Stimulated activated CD4-positive, alpha-beta T cell treated with anti-CD3 and anti-CD28 coated beads, Interleukin-12 subunit alpha, Interleukin-12 subunit beta, amount 100 ng/mL, for 24 hours (primary cell): Measurements from ENCODE around the gene SNX10.

ENCODE experiments used
- DNase-seq, 2 experiments: peaks; one replicate each; pipeline ENCODE4 v3.0.0-alpha.2; 2020; ENCODE audit warnings: low read depth in 2 of 2

The SNX10 gene

DNA sequence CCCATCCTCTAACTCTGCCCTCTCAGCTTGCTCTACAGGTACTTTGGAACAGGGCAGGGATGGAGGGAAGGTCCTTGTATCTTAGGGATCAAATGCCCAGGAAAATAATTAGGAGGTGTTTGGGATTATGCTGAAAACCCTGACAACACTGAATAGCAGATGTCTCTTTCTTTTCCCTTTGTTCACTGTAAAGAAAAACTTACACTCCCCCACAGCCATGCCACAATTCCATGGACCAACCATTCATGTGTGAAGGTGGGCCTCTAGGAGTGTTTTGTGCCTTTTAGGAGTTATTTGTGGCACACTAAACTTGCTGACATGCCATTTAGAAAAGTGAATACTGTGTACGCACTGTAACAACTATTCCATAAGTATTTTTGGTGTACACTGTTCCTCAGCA lies 108.1 kb downstream of the SNX10 start:
- DNase-seq = no peak

DNA sequence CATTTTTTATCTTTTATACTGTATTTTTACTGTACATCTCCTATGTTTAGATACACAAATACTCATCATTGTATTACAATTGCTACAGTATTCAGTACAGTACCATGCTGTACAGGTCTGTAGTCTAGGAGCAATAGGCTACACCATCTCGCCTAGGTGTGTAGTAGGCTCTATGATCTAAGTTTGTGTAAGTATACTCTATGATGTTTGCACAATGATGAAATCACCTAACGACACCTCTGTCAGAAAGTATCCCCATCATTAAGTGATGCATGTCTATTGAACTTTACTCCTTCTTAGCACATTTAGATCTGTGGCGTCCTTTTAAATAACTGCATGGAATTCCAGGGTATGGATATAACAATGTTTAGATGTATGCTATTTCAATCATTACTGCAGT lies 112.0 kb downstream of the SNX10 start:
- DNase-seq = no peak

DNA sequence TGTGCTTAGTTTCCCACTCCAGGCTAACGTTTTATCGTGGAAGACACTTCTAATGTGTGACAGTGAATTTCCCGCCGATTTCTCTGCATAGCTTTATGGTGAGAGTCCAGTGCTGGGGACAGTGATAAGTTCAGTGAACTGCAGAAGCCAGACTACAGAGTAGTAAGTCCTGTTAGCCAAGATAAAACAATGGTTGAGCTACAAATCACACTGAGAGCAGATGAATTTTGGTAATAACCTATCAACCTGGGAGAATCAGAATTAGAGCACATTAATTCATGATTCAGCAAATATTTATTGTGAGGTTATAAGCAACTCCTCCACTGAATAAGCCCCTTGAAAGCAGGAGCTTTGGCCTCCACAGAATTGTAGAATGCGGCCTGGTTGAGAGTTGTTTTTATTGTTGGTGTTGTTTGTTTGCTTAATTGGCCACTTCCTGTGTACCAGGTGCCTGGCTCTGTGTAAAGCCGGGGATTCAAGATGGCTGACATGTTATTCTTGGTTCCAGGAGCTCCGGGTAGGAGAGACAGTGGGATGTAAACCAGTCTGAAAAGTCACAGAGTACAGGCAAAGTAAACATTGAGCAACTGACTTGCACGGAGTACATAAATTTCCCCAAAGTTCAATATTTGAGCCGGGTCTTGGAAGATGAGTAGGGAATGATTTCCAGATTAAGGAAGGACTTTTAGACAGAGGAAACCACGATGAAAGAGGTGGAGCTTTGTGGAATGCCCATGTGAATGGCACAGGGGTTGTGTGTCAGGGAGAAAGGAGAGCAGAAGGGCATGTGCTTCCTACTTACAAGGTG lies 112.7 kb downstream of the SNX10 start:
- DNase-seq = no peak

DNA sequence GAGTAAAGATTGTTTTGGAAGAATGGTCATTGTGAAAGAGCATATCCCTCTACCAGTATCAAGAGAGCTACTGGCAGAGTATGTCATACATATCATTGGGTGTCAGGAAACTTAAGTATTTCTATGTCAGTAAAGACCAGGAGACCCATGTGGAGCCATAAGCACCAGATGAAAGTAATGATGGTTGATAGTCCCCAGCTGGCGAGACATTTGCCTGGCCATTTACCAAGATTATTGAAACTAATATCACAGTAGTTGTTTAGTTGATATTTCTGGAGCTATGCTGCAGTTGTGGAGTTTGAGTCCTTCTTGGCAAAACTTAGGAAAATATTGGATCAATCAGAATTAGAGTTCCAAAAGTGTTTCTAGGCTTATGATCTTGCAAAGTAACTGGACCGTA lies 114.8 kb downstream of the SNX10 start:
- DNase-seq = no peak

DNA sequence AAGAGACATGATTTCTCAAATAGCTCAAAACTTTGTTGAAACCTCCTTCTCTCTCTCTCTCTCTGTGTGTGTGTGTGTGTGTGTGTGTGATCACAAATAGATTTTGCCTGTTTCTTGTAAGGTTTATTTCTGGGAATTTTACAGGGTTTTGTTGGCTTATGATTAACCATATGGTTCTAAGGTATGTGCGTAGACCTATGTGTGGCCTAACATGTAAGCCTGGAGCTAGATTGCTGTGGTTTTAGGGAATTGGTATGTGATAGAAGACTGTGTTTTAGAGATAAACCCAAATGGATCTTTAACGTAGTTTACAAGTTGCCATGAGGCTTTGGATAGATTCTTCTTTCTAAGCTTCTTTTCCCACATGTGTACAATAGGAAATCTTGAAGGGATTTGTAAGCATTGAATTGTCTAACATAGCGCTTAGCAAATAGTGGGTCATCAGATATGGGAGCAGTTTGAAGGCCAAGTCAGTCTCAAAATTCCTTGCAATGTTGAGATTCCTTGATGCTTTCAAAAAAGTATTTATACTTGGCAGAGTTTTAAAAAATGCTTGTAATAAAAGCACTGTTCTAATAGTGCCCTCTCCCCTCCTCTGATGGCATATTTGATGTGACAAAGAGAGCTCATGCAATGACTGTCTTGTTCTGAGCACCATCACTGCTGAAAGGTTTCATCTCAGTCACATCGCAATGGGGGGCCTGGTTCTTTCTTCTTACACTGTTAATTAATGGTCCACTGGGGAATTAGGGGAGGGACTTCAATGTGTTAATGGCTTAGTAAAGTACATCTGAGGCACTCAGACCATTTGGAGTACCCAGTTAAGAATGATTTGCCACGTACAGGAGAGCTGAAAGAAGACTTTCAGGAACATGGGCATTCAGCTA lies 118.2 kb downstream of the SNX10 start:
- DNase-seq = no peak

DNA sequence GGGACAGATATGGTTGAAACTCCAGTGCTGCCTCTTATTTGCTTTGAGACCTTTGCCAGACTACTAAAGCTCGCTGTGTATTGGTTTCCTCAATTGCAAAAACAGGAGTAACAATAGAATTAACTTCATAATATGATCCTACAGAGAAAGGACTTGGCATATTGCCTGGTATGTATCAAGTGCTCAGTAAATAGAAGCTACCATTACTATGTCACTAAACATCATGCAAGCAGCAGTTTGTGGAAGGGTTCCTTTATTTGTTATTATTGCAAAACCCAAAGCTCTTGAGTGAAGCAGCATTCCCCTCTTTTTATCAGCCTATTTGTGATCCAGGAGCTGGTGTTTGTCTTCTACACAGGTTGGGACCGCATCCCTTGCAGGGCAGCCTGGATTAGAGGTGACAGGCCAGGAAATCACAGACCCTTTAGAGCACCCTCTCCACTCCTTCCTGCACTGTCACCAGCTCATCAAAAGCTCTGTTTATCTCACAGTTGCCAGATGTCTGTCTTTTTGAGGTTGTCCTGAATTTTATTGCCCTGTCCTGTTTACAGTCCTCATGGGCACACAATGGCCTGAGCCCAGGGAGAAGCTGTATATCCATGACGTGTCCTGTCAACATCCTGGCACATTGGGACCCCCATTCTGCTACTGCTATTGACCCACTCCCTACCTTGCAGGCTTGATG lies 121.5 kb downstream of the SNX10 start:
- no peak for DNase-seq

DNA sequence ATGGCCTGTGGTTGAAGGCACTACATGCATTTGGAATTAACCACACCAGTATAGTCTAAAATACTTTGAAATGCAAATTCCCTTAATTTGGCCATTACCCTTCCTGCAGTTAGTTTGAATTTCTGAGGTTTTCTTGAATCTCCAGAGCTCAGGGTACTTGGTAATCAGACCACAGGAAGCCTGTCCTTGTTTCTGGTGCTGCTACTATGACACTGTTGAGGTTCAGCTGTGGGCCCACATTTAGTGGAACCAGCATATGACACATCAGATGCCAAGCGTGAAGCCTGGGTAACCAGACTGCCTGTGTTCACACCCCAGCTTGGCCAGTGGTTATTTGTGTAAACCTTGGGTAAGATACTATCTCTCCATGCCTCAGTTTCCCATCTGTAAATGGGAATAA lies 124.3 kb downstream of the SNX10 start:
- DNase-seq = no peak

DNA sequence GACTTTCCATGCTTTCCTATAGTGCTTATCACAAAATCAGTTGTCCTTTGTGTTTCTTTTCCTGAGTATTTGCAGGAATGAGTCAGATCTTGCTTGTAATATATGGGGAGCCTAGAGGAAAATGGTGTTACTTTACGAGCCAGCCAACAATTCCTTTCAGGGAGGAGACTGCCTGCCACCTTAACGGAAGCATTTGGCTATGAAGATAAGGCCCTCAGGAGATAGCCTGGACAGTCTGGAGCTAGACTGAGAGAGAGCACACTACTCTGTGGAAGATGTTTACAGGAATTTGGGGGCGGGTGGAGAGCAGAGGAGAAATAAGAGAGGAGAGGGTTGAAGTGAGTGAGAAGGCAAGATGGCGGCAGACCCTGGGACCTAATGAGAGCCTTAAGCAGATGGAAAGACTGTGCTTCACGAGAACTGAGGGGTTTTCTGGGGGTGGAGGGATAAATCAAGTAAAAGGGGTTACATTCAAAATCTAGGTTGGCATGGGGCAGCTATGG lies 126.3 kb downstream of the SNX10 start:
- no peak for DNase-seq

DNA sequence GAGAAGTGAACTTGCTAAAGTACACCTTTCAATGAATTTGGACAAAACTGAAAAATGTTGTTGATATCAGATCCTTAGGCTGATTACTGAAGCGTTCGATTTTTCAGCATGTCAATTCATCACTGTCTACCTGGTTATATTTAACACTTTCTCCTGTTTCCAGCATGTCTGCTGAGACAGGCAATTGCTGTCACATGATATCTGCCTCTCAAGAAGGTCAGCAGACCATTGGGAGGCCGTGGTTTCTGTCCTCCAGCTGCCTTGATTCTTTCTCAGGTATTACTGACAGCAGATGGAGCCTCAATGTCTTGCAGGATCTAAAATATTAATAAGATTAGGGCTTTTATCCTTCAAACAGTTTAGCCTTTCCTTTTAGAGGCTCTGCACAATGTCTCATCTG lies 127.5 kb downstream of the SNX10 start:
- no peak for DNase-seq

DNA sequence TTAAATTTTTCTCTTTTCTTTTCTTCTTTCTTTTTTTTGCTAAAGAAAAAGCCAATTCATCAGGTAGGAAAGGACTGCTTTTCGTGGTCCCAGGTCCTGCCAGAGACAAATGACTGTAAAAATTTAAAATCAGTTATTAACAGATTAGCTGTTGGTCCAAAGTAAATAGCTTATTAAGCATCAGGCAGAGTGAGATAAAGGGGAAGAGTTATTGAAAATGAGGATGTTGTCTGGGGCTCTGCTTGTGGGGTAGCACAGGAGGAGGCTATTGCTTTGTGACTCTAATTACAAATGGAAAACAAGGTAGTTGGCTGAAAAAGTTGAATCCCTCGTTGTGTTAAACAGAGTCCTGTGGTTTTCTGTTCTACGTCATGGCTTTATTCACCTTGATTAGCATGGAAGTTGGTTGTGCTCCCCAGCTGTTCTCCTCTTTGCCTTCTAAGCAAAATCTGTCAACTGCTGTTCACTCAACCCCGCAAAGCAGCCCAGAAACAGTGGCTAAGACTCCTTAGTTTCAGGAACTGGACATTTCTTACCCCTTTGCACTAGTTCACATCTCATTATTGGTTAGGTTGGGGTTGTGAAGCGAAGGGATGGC lies 128.9 kb downstream of the SNX10 start:
- no peak for DNase-seq

DNA sequence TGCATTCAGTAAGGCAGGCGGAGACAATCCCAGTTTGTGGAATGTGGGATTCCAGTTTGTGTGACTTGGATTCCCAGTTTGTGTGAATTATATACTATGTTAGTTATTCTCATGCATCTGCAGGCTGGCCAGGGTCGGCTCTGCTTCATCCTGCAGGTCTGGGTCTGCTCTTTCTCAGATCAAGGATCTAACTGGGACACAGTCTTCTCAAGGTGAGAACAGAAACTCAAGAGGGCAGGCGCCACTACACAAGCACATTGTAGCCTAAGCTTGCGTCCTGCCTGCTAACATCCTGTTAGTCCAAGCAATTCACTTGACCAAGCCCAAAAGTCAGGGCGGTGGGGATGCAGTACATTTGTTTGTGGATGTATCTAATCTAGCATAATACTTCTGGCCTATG lies 131.1 kb downstream of the SNX10 start:
- no peak for DNase-seq

DNA sequence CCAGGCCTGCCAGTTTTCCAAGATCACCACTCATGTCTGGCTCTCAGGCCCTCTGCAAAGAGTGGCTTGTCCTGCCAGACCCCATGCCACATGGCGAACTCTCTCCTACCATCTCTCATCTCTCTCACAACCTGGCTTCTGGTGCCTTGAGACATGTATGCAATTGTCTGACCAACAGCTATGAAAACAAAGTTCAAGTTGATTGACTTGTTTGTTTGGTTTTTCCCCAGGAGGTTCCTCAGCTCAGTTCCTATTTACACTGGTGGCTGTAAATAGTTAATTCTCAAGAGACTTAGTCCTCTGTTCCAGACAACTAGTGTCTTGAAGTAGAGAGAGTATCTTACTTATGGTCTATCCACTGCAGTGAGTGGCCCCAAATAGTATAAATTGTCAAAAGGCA lies 131.8 kb downstream of the SNX10 start:
- no peak for DNase-seq
